Spleen (tissue), 7 donors: ENCODE measurements around the gene NR0B2.

ENCODE experiments used
- POLR2A ChIP-seq, 3 donors: fragments of 450-650 bp; IDR thresholded peaks; one replicate each; pipeline ENCODE4 v1.5.1; 2017; ENCODE audit warnings: antibody characterized with exemption in 3 of 3, mild to moderate bottlenecking in 1 of 3
- POLR2AphosphoS5 ChIP-seq, 3 donors: sonication (generic); formaldehyde crosslinking; IDR thresholded peaks; one replicate each; pipeline ENCODE4 v1.5.1; 2017; ENCODE audit warnings: antibody characterized with exemption in 3 of 3
- TF ChIP-seq, protein P1 (sequence below), 11 experiments: fragments of 200-600 bp in 7 of 11; fragments of 450-650 bp in 4 of 11; sonication (generic) in 4 of 11; IDR thresholded peaks in 8 of 11; conservative IDR thresholded peaks in 3 of 11; 1 replicate in 7 of 11; 2 replicates in 4 of 11; pipeline versions ENCODE4 v1.4.0 to v1.8.0; 2016 to 2021; ENCODE audit warnings: antibody characterized with exemption in 11 of 11, inconsistent platforms in 4 of 11, mild to moderate bottlenecking in 1 of 11
- donor health status: DM: no; HTN: no; CAD: no; lungs with moderate emphysema.
- donor health status: DM: no; HTN: no; CAD: no.
- donor health status: DM: no; HTN: no; CAD: no.

DNA sequence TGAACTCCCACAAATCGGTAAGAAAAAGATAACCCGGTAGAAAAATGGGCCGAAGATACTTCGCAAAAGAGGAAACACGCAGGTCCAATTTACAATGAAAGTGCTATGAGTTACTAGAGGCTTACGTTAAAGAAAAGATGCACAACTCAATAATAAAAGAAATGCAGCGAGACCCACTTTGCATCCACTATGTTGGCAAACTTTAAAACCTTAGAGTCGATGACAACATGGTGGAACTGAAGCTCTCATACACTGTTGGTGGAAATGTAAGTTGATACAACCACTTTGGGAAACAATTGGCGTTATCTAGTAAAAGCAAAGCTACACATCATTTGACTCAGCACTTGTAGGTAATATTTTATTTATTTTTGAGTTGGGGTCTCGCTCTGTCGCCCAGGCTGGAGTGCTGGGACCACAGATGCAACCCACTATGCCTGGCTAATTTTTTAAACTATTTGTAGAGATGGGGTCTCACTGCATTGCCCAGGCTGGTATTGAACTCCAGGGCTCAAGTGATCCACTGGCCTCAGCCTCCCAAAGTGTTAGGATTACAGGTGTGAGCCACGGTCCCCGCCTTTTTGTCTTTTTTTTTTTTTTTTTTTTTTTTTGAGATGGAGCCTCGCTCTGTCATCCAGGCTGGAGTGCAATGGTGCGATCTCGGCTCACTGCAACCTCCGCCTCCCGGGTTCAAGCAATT is 12.8 kb downstream of the NR0B2 start:
- TF ChIP-seq, protein P1, sequence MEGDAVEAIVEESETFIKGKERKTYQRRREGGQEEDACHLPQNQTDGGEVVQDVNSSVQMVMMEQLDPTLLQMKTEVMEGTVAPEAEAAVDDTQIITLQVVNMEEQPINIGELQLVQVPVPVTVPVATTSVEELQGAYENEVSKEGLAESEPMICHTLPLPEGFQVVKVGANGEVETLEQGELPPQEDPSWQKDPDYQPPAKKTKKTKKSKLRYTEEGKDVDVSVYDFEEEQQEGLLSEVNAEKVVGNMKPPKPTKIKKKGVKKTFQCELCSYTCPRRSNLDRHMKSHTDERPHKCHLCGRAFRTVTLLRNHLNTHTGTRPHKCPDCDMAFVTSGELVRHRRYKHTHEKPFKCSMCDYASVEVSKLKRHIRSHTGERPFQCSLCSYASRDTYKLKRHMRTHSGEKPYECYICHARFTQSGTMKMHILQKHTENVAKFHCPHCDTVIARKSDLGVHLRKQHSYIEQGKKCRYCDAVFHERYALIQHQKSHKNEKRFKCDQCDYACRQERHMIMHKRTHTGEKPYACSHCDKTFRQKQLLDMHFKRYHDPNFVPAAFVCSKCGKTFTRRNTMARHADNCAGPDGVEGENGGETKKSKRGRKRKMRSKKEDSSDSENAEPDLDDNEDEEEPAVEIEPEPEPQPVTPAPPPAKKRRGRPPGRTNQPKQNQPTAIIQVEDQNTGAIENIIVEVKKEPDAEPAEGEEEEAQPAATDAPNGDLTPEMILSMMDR (IDR thresholded peaks at IDR 0.05 in 8 of 11, conservative IDR thresholded peaks at IDR 0.05 in 3 of 11): no peak
- TF ChIP-seq POLR2A (IDR thresholded peaks at IDR 0.05): no peak
- no peak for TF ChIP-seq POLR2AphosphoS5 (IDR thresholded peaks at IDR 0.05)
